Activated naive CD8-positive, alpha-beta T cell treated with anti-CD3 and anti-CD28 coated beads, Interleukin-2, amount 10 ng/mL, durations not matched to agents 7 days and 5 days (primary cell): ENCODE data around the gene SIX5. TPM values are rescaled to one million over a fixed set of nuclear protein-coding genes. Genes with fewer than 3 reads are reported as not detected.
"Not testable (repeated sequence)": the region's sequence is repeated elsewhere in the genome, so short reads cannot be mapped to it uniquely, and the experiment has no call there.

Source experiments
- ATAC-seq: fragments of 150-1000 bp; cut with Tn5 transposase; one replicate; pipeline ENCODE4 v1.10.0; 2021; ENCODE audit warnings: low read depth, moderate library complexity
- POLR2A ChIA-PET: fragments of 350-600 bp; sonication (Branson Sonifier 250); formaldehyde crosslinking; loops from one replicate; lab custom pipeline; 2021; ENCODE audit warnings: antibody characterized with exemption; lab: Charles Lee
- DNase-seq: peaks from one replicate; pipeline ENCODE4 v3.0.0; 2021
- H3K27ac Mint-ChIP-seq: one replicate; pipeline ENCODE4 v1.8.0; 2022; ENCODE audit warnings: mild to moderate bottlenecking, mixed read lengths
- H3K27me3 Mint-ChIP-seq: one replicate; pipeline ENCODE4 v1.8.0; 2022; ENCODE audit warnings: mild to moderate bottlenecking, moderate library complexity, mixed read lengths
- H3K36me3 Mint-ChIP-seq: one replicate; pipeline ENCODE4 v1.8.0; 2021; ENCODE audit warnings: mild to moderate bottlenecking, mixed read lengths
- H3K4me1 Mint-ChIP-seq: one replicate; pipeline ENCODE4 v1.8.0; 2021; ENCODE audit warnings: mixed read lengths
- H3K4me3 Mint-ChIP-seq: one replicate; pipeline ENCODE4 v1.8.0; 2022; ENCODE audit warnings: mild to moderate bottlenecking, moderate library complexity, mixed read lengths
- H3K9me3 Mint-ChIP-seq: one replicate; pipeline ENCODE4 v1.8.0; 2021; ENCODE audit warnings: mixed read lengths
- total RNA-seq, 2 experiments: library from RNA; stranded (reverse); gene quantifications; one replicate each; pipeline ENCODE4 v1.2.3, GENCODE V29; 2021

SIX5 gene
- total RNA-seq, 2 experiments from 2014 or later, result 1.8 to 2.5 TPM

DNA sequence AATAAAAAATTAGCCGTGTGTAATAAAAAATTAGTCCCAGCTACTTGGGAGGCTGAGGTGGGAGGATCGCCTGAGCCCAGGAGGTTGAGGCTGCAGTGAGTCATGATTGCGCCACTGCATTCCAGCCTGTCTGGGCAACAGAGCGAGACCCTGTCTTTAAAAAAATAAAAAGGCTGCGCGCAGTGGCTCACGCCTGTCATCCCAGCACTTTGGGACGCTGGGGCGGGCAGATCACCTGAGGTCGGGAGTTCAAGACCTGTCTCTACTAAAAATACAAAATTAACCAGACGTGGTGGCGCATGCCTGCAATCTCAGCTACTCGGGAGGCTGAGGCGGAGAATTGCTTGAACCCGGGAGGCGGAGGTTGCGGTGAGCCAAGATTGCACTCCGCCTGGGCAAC lies 40.4 kb downstream of the SIX5 start:
- H3K27ac Mint-ChIP-seq, ATAC-seq, H3K27me3 Mint-ChIP-seq, H3K36me3 Mint-ChIP-seq, DNase-seq, H3K9me3 Mint-ChIP-seq, POLR2A ChIA-PET: not testable (repeated sequence)
- Mint-ChIP-seq H3K4me3 (peak overlapping the region; percentile 0), H3K4me1 (peaks cover 24% of the 10 kb centered on the region)

DNA sequence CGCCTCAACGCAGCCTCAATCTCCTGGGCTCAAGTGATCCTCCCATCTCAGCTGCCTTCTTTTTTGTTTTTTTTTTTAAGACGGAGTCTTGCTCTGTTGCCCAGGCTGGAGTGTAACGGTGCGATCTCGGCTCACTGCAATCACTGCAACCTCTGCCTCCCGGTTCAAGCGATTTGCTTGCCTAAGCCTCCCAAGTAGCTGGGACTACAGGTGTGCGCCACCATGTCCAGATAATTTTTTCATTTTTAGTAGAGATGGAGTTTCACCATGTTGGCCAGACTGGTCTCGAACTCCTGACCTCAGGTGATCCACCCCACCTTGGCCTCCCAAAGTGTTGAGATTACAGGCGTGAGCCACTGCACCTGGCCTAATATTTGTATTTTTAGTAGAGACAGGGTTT lies 49.0 kb downstream of the SIX5 start:
- not testable (repeated sequence) for DNase-seq, H3K9me3 Mint-ChIP-seq, H3K27ac Mint-ChIP-seq, ATAC-seq, H3K27me3 Mint-ChIP-seq, H3K4me3 Mint-ChIP-seq
- POLR2A ChIA-PET, result interaction anchor here (1.3 to 5.9 kb wide), 2 partner anchors 10 to 28 kb away, joined by 3 to 47 read pairs; partner anchors contain the start of genes FBXO46, QPCTL and SNRPD2
- peaks cover 27% of the 10 kb centered on the region for H3K36me3 Mint-ChIP-seq
- H3K4me1 Mint-ChIP-seq, result peaks cover 25% of the 10 kb centered on the region

DNA sequence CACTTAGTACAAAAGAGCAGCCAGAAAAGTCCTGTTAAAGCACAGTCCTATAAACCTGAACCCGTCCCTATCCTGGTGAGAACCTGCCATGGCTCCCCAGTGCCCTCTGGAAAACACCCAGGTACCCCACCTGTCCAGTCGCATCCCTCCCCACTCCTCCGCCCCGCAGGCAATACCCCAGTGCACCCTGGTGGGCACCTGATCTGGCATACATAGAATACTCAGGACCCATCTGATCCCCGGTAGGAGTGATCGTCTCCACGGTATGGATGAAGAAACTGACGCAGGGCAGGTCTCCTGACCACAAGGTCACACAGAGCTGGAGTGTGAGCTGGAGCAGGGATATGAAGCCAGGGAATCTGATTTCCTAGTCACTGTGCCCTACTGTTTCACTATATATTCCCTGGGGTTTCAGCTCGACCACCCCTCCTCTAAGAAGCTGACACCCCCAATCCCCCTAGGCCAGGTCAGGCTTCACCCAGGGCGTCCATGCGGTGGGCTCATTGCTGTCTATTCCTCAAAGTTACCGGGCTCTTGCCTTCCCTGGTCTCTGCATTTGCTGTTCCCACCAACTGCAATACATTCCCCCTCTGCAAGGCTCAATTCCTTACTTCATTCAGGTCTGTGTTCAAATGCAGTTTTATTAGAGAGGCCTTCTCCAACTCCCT lies 50.9 kb downstream of the SIX5 start:
- H3K4me1 Mint-ChIP-seq, result peaks cover 24% of the 10 kb centered on the region
- no peaks in the 10 kb centered on the region for H3K27me3 Mint-ChIP-seq
- POLR2A ChIA-PET, result interaction anchor here (0.7 to 5.9 kb wide), 8 partner anchors 8 to 883 kb away, joined by 3 to 47 read pairs (median 4); partner anchors contain the start of genes CALM3, EML2, FBXO46 and MYPOP
- no peaks in the 10 kb centered on the region for H3K9me3 Mint-ChIP-seq
- peak overlapping the region; percentile 89 for H3K27ac Mint-ChIP-seq
- H3K36me3 Mint-ChIP-seq, result peaks cover 28% of the 10 kb centered on the region
- H3K4me3 Mint-ChIP-seq, result peak overlapping the region; percentile 95
- ATAC-seq (no peak), DNase-seq (no peak)

DNA sequence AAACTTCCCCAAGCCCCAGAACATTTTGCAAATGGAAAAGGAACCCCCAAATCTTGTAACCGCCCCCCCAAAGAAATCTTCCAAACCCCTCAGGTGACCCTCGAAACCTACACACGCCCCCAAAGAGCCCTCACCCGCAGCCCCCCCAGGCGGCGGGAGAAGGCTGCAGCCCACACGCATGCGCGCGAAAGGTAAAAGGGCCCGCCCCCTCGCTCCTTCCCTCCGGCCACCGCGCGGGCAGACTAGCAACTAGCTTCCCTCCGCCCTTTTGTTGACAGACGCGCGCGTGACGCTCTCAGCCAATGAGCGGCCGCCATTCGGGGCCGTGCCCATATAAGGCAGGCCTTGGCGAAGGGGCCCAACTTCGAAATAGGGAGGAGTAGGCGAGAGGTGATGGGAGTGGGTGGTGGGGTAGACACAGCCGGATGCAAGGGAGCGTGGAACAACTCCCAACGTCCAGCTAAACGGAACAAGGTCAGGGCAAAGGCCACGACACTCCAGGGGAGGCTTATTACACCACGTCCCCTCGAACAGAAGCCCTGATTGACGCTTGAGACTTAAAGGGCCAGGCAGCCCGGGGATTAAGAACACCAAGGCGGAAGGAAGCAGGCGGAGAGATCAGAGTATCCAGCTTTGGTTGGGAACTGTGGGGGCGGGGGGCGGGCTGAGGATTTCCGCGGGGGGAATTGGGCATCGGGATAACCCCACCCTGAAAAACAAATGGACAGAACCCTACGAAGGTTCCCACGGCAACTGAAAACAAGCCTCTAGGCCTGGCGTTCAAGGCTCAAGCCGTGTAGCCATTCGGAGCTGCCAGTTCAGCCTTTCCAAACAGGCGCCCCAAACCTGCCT lies 51.7 kb downstream of the SIX5 start:
- Mint-ChIP-seq H3K4me3 (peak overlapping the region; percentile 95), H3K9me3 (no peaks in the 10 kb centered on the region), H3K27me3 (no peaks in the 10 kb centered on the region), H3K4me1 (peaks cover 23% of the 10 kb centered on the region), H3K27ac (peak overlapping the region; percentile 89), H3K36me3 (peaks cover 28% of the 10 kb centered on the region)
- POLR2A ChIA-PET, result interaction anchor here (0.5 to 5.9 kb wide), 19 partner anchors 8 to 996 kb away, joined by 3 to 47 read pairs (median 3); partner anchors contain the start of genes BLOC1S3, CALM3, DMPK and EML2
- ATAC-seq (peak; percentile 99), DNase-seq (peak; percentile 96)

DNA sequence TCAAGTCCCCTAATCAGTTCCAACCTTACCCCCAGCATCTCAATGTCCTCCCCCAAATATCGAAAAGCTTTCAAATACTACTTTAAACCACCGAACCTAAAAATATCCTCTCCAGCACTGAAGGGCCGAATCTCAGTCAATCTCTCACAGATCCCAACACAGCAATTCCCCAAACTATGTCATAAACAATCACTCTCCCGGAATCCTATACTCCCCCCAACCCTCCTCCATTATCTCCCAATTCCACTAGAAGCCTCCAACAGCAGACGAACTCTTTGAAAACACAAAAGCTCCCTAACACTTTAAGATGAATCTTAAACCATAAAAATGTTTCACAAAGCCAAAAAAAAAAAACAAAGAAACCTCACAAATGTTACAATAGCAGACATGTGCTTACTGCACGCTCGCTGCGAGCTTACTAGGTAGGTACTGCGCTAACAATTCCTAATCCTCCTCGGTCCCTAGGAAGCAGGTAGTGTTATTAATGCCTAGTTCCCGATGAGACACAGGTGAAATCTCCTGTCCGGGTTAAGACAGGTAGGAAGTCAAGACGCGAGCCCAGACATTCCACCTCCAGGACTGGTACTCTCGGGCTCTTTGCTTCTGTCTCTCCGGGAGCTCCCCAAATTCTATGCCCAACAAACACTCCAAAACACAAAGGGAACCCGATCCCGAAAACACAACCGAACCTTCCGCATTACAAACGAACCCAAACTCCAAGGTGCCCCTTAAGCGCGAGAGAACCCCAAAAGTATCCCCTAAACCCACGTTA lies 52.5 kb downstream of the SIX5 start:
- H3K4me1 Mint-ChIP-seq, result peaks cover 21% of the 10 kb centered on the region
- no peak for ATAC-seq

DNA sequence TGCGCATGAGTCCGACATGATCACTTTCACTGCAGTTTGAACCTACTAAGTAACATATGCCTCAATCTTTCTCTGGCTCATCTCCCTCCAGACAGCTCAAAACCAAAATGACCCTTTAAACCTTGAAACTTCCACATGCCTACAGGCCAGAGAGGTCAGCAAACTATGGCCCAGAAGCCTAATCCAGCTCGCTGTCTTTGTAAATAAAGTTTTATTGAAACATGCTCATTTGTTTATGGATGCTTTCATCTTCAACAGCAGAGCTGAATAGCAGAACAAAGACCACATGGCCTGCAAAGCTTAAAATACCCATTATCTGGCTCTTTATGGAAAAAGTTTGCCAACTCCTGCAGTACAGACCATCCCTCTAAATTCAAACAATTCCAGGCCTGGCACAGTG lies 53.9 kb downstream of the SIX5 start:
- POLR2A ChIA-PET, result interaction anchor here (0.6 to 5.9 kb wide), 5 partner anchors 9 to 42 kb away, joined by 3 to 47 read pairs (median 5); partner anchors contain the start of genes FBXO46, QPCTL and SNRPD2
- H3K27me3 Mint-ChIP-seq, result no peaks in the 10 kb centered on the region
- no peak overlapping the region for H3K27ac Mint-ChIP-seq

More for the DNA sequence above, 52.5 kb downstream of the SIX5 start:
- DNase-seq, result no peak
- Mint-ChIP-seq H3K27ac (peak overlapping the region; percentile 89), H3K27me3 (no peaks in the 10 kb centered on the region), H3K4me3 (peak overlapping the region; percentile 95), H3K36me3 (peaks cover 23% of the 10 kb centered on the region), H3K9me3 (no peaks in the 10 kb centered on the region)
- POLR2A ChIA-PET, result interaction anchor here (0.6 to 5.9 kb wide), 15 partner anchors 9 to 997 kb away, joined by 3 to 47 read pairs (median 4); partner anchors contain the start of genes BLOC1S3, EML2, FBXO46 and MYPOP

More for the DNA sequence above, 53.9 kb downstream of the SIX5 start:
- ATAC-seq, result no peak
- DNase-seq, result no peak
- Mint-ChIP-seq H3K4me1 (peaks cover 25% of the 10 kb centered on the region), H3K9me3 (no peaks in the 10 kb centered on the region), H3K4me3 (no peak overlapping the region), H3K36me3 (peaks cover 18% of the 10 kb centered on the region)

Other genes with a start within 250 kb of the SIX5 start
- gene OPA3, start 184.4 kb downstream of the SIX5 start, total RNA-seq, result 10 to 100 TPM; 10.6 to 11.8 TPM
- not detected for gene GPR4, start 167.0 kb downstream of the SIX5 start, total RNA-seq
- gene EML2, start 129.9 kb downstream of the SIX5 start, total RNA-seq, result 10 to 100 TPM; 93.1 to 94.2 TPM
- 10 to 100 TPM; 18.4 to 19.3 TPM for gene GIPR, start 101.0 kb downstream of the SIX5 start, total RNA-seq
- gene SNRPD2, start 77.3 kb downstream of the SIX5 start, total RNA-seq, result 100 to 1,000 TPM; 520 to 523 TPM
- gene QPCTL, start 76.6 kb downstream of the SIX5 start, total RNA-seq, result 1 to 10 TPM; 9.3 to 9.7 TPM
- 10 to 100 TPM; 29.9 to 35.5 TPM for gene FBXO46, start 38.4 kb downstream of the SIX5 start, total RNA-seq
- gene MEIOSIN, start 35.8 kb downstream of the SIX5 start, total RNA-seq, result not detected
- gene DMPK, start 13.2 kb upstream of the SIX5 start, total RNA-seq, result 10 to 100 TPM; 26.4 to 32.2 TPM
- 10 to 100 TPM; 47.0 to 50.6 TPM for gene DMWD, start 23.6 kb upstream of the SIX5 start, total RNA-seq
- gene RSPH6A, start 46.1 kb upstream of the SIX5 start, total RNA-seq, result under 1 TPM; 0.30 to 0.40 TPM
- 100 to 1,000 TPM; 100 to 113 TPM for gene SYMPK, start 93.9 kb upstream of the SIX5 start, total RNA-seq
- gene FOXA3, start 95.1 kb upstream of the SIX5 start, total RNA-seq, result not detected
- gene IRF2BP1, start 116.9 kb upstream of the SIX5 start, total RNA-seq, result 10 to 100 TPM; 20.9 to 23.9 TPM
- 10 to 100 TPM; 12.0 to 12.5 TPM for gene MYPOP, start 133.4 kb upstream of the SIX5 start, total RNA-seq
- not detected for gene NANOS2, start 145.5 kb upstream of the SIX5 start, total RNA-seq
- not detected for gene NOVA2, start 204.6 kb upstream of the SIX5 start, total RNA-seq
- 10 to 100 TPM; 31.5 to 34.2 TPM for gene CCDC61, start 226.2 kb upstream of the SIX5 start, total RNA-seq